Inflammatory macrophage treated with lipopolysaccharide for 1 hour (primary cell): ENCODE measurements around the gene FAM107B.
A peak's percentile ranks its signal among the peaks of the same experiment; 100 is the strongest.
"Not testable (repeated sequence)": the region's sequence is repeated elsewhere in the genome, so short reads cannot be mapped to it uniquely, and the experiment has no call there.

Source experiments
- DNase-seq, 2 donors: peaks; one replicate each; pipeline ENCODE4 v3.0.0-alpha.2; 2020 to 2022

Gene FAM107B

GRCh38 chr10:14595526-14596182 is 179.0 kb downstream of the FAM107B start:
- DNase-seq = no peak

DNA sequence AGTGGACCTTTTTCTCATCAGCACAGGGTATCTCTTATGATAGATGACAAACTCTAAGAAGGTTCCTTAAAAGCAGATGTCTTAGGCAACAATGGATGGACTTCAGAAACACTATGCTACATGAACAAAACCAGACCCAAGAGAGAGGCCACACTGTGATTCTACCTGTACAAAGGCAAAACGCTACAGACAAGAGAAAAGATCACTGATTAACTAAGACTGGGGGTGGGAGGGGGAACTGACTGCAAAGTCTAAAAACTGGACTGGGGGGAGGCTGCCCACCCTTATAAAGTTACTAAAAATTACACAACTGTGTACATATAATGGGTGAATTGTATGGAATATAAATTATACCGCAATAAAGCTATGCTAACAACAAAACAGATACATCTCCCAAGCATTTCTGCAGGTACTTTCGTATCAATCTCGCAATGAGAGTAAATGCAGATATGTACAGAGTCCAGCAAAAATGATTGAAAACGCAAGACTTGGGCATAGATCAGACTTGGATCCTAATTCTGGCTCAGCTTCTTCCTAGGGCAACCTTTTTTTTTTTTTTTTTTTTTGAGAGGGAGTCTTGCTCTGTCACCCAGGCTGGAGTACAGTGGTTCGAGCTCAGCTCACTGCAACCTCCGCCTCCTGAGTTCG is 179.7 kb downstream of the FAM107B start:
- DNase-seq = no peak

- no peak for DNase-seq
These were observed 180.9 kb downstream of the FAM107B start for GRCh38 chr10:14593806-14594205.

GRCh38 chr10:14592566-14592965 is 182.1 kb downstream of the FAM107B start:
- no peak for DNase-seq

- no peak for DNase-seq
These were observed 182.7 kb downstream of the FAM107B start for GRCh38 chr10:14592026-14592425.

GRCh38 chr10:14588938-14589294 is 185.8 kb downstream of the FAM107B start:
- DNase-seq = not testable (repeated sequence)

DNA sequence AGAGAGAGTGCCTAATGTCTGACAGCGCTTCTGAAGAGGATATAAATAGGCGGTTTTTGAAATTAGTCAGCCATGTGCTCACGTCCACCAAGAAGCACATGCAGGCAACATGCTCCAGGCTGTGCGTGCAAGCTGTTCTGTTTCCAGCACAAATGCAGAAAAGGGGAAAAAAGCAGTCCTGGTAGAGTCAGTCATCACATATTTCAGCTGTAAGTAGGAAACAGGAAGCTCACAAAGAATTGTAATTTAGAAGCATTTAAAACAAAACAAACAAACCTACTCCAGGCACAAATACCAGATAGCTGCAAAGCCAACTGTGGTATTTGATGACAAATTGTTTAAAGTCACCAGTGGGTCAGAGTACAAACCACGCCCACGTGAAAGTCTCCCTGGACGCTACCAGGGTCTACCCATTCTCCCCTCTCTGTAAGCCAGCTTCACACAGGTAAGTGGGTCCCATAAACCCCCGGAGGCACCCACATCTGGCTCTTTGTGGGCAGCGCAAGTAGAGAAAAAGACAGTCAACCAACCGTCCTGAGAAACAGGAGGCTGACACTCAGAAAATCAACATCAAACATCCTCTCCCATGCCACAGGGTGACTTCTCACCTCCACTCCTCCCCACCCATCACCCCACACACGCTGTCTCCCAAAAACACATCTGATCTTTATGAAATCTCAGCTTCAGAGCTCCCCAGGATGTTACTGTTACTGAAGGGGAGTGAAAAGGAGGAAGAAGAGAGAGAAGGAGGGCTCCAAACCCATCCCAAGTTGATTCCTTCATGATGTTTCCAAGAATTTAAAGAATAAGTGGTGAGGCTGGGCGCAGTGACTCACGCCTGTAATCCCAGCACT is 186.4 kb downstream of the FAM107B start:
- DNase-seq = peak; percentile 28 to 56

DNA sequence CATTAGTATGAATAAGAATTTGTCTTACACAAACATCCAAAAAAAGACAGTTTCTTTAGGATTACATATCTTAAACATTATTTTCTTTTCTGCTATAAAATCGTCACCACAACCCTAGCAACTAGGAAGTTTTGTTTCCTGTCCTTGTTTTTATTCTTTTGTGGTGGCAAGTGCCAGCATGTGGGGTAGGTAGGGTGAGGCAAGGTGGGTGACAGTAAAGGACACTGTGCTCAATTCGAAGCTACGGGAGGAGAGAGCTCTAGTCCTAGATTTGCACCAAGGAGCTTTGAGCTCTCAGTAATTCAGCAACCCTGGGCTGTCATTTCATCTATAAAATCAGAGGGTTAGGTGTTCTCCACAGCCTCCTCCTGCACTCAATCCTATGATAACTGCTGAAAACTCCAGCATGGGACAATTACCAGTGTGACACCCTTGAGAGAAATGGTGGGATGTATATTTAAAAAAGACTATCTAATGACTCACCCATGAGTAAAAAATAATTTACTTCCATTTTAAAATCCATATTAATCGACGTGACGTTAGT is 187.1 kb downstream of the FAM107B start:
- DNase-seq = no peak

DNA sequence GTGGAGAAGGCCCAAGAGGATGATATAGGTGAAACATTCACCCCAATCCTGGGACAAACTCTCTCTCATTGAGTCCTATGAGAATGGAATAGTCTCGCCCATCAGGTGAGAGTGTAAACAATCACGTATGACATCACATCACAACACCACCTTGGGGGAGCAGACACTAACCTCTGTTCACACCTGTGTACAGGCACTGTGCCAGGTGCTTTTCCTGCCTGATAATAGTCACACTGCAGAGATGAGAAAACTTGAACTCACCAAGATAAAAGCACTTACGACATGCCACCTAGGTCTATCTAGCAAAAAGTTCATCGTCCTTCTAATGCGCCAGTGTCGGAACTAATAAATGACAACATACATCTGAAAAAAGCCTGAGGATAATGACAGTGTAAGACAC is 187.8 kb downstream of the FAM107B start:
- no peak for DNase-seq

DNA sequence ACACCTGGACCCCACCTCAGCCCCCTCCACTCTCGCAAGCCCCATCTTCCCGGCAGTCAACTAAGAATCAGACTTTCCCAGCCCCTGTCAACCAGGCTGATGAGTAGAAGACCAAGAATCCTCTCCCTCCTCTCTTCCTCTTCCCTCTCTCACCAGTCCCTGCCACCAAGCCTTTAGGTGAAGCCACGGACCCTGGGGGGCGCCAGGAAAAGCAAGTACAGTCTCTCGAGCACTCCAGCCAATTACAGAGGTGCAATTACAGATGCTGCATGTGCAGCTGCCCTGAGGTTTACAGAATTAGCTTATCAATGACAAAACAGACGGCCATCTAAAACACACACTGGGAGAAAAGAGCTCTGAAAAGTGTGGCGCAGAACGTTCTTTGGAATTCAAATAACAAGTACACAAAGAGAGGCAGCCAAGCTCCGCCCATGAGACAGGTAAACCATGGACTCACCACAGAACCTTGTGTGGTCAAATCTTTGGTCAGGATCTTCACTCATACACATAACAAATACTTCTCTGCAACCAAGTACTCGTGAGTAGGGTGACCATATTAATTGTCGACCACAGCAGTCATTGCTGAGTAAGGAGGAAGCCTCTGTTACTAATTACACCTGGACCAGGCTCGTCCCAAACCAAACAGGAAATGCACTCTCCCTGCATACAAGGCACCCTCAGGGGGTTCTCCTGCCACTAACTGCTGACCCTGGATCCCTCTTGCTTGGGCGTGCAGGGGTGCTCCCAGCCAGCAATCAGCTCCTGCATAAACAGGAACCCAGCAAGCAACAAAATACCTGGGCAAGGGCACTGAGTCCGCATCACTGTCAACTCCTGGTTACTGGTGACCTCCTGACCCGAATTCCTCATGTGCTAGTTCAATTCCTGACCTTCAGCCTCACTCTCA is 189.2 kb downstream of the FAM107B start:
- DNase-seq = no peak

DNA sequence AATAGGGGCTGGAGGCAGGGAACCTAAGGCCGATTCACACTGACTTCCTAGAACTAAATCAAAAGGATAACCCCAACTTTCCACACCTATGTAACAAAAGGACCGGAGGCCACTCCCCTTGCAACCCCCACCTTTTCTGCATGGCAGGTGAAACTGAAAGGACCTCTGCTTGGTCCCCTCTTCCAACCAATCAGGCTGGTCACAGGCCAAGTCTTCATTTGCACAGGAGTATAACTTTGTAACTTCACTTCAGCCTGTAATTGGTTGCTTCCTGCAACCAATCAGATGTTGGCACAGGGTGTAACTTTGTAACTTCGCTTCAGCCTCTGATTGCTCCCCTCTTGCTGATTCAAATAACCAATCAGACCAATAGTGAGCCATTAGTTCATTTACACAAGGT is 190.0 kb downstream of the FAM107B start:
- no peak for DNase-seq

DNA sequence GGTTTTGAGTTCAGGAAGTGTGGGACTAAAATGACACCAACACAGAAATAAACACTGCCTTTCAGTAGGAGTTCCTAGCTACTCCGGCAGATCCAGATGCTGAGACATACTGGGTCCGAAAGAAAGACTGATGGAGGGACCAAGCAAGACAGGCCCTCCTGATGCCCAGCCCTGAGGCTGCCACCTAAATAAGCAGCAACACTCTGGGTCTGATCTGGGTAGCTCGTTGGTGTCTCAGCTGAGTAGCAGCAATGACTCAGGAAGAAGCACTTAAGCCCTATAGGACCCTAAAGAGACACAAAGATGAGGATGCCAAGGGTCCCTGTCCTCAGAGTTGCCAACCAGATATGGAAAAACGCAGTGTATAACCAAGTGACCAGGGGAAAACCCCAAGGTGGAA is 190.7 kb downstream of the FAM107B start:
- DNase-seq = no peak

GRCh38 chr10:14583252-14583651 is 191.4 kb downstream of the FAM107B start:
- DNase-seq = no peak

GRCh38 chr10:14581553-14582321 is 193.0 kb downstream of the FAM107B start:
- DNase-seq = no peak

- DNase-seq = no peak
These were observed 193.9 kb downstream of the FAM107B start for GRCh38 chr10:14580671-14581332.

DNA sequence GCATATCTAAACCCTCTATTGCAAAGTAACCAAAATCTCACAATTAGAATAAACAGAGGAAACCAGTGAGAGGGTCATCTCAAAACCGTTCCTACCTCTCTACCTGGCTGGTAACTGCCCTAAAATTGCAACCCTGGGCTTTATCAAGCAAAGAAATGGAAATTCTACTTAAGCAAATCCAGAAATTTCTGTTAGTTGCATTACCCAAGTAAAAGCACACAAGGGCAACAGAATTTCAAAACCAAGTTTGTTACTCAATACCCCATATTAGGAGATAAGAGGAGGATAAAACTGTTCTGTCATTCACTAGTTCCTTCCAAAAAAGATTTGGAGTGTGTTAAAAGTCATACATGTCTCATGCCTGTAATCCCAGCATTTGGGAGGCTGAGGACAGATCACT is 195.3 kb downstream of the FAM107B start:
- DNase-seq = peak; percentile 93

DNA sequence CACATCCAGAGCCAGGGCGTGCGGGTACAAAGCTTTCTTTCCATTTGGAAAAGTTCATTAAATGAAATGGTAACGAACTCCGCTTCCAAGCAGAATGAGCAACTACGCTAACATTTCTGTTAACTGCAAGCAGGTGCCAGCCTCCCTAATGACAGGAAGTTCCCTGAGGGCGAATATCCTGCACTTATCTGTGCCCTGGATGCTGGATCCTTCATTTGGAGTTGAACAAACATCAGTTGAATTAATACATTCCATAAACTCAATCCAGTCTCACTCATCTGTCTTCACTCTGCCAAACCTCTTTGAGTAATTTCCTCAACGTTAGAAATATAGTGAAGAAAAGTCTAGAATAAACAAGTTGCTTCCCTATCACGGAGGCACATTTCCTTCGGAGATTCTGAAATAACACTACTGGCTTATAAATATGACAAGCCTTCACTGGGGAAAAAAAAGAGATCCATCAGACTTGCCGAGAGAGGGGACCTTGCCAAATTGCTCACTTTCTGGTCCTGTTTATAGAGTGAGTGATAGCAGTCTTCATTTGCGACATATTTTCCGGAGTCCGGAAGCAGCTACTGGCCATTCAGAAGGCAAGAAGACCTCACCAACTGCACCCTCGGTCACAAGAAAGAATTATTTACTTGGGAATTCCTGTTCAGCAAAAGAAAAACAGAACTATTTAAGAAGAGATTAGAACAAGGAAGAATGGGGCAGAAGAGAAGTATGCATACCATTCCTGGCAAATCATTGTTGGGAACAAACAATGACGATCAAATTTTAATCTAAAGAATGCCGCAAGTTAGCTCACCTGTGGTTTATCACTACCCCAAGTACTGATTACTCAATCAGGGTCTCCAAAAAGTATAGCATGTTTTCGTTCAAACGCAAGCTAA is 196.4 kb downstream of the FAM107B start:
- DNase-seq = peak; percentile 57 to 78

GRCh38 chr10:14574885-14575284 is 199.8 kb downstream of the FAM107B start:
- DNase-seq = no peak

DNA sequence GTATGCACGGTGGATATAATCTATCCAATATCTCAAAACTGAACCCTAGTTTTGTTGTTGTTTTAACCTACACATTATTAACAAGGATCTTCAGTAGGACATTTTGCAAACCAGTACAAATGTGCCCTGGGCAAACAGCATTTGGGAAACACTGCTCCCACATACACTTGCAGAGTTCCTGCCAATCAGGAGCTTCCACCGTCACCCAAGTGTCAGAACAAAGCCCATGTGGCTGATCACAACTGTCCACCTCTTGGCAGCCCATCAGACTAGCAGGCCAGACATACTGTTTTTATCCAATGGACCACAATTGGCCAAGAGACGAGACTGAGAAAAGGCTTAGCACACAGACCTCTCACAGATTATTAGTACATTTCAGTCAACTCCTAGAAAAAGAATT is 200.4 kb downstream of the FAM107B start:
- DNase-seq = no peak

- DNase-seq = no peak
These were observed 200.9 kb downstream of the FAM107B start for GRCh38 chr10:14573666-14574261.
